ENCODE results near the gene SMAP1.

The SMAP1 gene

DNA sequence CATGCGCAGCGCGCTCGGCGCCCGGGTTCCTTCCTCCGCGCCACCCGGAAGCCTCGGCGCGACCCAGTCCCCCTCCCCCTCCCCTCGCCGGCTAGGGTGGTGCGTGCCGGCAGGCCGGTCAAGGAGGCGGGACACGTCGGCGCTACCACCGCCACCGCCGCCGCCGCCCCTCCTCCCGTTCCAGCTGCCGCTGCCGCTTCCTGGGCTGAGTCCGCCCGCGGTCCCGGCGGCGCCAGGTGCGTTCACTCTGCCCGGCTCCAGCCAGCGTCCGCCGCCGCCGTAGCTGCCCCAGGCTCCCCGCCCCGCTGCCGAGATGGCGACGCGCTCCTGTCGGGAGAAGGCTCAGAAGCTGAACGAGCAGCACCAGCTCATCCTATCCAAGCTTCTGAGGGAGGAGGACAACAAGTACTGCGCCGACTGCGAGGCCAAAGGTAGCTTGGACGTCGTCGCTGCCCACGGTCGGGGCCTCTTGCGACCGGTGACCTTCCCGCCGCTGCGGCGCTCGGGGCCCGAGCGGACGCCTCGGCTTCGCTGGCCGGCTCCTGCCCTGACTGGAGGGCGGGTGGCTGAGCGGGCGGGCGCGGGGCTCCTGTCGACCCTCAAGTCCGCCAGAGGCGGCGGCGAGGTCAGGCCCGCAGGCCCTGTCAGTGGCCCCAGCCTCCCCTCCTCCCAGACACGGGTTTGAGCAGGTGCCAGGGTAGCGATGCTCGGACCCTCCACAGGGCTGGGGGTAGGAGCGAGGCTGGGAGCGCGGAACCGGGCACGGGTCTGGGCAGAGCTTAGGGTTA, at the start of gene SMAP1:
Gene SMAP1, plus strand, starts transcription at position 173 of the 788 bp plus-strand sequence. Its CDS starts 141 bp downstream, at position 314.
- peak; percentile 61 for DNase-seq

DNA sequence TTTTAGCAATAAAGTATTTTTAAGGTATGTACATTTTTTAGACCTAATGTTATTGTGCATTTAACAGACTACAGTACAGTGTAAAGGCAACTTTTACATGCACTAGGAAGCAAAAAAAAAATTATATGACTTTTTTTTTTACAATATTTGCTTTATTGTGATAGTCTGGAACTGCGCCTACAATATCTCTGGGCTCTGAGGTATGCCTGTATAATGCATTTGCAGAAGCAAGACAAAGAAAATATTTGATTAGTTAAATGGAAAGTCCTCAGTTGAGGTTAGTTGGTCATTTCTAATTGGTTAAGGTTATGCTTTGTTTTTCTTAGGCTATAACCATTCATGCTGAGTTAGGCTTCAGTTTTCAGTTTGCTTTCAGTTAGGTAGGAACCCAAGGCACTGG, 46.9 kb upstream of the SMAP1 start:
- DNase-seq, result no peak

DNA sequence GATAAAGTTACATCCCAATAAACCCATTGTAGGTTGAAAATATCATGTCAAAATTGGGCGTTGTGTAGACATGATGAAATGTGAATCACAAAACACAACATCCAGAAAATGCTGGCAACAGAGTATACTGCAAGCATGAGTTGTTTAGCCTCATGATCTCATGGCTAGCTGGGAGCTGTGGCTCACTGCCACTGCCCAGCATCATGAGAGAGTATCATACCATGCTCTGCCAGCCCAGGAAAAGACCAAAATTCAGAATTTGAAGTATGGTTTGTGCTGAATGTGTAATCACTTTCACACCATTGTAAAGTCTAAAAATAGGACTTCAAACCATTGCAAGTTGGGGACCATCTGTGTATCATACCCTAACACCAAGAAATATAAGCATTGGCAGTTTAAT, 45.2 kb upstream of the SMAP1 start:
- no peak for DNase-seq

DNA sequence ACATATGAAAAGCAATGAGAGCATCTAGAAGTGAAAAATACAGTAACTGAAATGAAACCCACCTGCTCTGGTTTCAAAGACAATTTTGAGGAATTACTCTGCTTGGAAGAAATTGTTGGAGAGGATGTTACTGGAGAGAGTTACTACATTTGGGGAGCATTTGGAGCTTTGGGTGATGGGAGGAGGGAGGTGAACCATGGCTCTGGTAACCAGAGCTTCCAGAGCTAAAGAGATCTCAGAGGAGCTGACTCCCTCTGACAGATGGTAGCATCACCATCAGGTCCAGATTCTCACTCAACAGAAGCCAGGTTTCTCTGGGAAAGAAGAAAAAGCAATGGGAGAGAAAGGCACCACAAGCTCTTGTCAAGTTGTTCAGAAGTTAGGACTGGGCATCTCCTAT, 42.2 kb upstream of the SMAP1 start:
- no peak for DNase-seq

DNA sequence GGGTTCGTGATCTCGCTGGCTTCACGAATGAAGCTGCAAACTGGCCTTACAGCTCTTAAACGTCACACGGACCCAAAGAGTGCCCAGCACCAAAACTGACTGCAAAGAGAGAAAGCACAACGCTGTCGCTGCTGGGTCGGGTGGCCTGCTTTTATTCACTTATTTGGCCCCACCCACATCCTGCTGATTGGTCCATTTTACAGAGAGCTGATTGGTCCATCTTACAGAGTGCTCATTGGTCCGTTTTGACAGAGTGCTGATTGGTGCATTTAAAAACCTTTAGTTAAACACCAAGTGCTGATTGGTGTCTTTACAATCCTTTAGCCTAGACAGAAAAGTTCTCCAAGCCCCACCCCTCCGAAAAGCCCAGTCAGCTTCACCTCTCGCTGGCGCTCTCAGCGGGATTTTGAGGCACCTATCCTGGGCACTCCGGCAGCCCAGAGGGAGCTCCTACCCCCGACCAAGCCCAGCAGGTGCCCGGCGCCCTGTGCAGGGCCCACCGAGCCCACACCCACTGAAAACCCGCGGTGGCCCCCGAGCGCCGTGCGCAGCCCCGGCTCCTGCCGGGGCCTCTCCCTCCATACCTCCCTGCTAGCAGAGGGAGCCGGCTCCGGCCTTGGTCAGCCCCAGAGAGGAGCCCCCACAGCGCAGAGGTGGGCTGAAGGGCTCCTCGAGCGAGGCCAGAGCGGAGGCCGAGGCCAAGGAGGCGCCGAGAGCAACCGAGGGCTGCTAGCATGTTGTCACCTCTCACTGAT, 40.0 kb upstream of the SMAP1 start:
- no peak for DNase-seq

DNA sequence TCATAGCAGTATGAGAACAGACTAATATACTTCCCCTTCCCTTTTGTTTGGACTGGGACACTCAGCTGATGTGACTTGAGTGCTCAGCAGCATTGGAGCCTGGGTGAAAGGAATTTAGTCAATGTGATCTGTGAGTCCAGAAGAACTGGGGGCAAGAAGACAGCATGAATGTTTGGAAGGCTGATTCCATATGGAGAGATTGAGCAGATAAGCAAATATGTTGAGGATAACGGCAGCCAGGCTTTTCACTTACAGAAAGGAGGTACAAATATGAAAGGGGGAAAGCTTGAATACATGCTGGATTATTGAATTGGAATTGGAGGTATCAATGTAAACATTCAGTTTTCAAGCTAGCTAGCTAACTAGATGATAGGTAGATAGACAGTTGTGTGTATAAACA, 37.8 kb upstream of the SMAP1 start:
- no peak for DNase-seq

DNA sequence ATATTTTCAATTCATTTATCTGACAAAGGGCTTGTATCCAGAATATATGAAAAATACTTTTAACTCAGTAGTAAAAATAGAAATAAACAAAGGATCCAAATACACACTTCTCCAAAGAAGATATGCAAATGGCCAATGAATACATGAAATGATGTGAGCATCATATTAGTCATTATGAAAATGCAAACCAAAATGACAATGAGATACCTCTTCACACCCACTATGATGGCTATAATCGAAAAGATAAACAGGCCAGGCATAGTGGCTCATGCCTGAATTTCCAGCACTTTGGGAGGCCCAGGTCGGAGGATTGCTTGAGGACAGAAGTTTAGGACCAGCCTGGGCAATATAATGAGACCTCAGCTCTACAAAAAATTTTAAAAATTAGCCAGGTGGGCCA, 33.8 kb upstream of the SMAP1 start:
- no peak for DNase-seq

DNA sequence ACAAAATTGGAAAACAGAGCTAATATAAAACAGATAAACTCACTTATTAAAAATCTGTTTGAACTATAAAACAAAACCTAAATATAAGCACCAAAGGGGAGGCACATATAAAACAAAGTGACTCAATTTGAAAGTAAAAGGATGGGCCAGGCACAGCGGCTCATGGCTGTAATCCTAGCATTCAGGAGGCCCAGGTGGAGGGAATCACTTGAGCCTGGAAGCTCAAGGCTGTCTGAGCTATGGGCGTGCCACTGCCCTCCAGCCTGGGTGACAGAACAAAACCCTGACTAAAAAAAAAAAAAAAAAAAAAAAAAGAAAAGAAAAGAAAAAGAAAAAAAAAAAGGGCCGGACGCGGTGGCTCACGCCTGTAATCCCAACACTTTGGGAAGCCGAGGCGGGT, 31.1 kb upstream of the SMAP1 start:
- DNase-seq, result no peak

DNA sequence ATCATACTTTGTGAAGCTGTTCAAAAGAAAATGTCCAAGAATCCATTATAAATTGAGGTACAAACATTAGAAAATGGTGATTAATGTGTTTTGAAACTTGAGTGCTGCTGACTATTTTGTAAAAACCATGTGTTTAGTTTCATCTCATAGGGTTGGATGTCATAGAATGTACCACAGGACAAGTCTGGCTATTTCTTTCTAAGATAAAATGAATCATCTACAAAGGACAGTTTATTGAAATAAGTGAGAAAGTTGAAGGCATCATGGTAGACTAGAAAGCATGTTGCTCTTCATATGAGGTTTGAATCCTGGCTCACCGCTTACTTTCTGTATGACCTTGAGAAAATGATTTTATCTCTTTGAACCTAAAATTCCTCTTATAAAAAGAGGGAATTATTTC, 29.2 kb upstream of the SMAP1 start:
- DNase-seq, result no peak

DNA sequence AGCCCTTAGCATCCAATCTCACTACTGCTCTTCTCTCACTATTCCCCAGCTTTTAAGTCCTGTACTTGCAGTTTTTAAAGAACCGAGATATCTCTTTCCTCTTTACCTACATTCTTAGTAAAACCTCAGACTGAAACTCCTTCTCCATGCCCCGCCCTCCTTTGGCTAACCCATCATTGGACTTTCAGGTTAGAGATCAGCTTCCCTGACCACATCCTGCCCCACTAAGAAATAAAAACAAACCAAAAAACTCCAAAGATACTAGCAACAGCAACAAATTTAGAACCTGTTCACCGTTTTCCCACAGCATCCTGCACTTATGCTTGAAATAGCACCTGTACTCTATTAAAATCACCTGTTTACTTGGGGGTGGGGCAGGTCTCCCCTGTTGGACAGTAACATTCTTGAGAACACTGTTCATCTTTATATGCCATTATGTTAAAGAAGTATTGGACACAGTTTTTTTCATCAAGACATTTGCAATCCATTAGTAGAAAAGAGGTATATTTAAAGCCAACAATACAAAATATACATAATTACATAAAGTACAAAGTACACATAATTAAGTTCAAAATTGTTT, 16.3 kb upstream of the SMAP1 start:
- DNase-seq, result no peak

DNA sequence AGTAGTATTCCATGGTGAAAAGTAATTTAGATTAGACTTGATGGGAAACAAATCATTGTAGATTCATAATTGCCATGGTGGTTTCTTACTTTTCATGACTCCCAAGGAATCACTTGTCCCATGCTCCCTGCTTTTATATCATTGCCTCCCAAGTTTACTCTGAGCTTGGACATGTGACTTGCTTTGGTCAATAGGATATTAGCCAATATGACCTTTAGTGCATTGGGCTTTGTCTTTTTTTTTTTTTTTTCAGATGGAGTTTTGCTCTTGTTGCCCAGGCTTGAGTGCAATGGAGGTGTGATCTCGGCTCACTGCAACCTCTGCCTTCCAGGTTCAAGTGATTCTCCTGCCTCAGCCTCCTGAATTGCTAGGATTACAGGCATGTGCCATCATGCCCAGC, 15.5 kb upstream of the SMAP1 start:
- no peak for DNase-seq

DNA sequence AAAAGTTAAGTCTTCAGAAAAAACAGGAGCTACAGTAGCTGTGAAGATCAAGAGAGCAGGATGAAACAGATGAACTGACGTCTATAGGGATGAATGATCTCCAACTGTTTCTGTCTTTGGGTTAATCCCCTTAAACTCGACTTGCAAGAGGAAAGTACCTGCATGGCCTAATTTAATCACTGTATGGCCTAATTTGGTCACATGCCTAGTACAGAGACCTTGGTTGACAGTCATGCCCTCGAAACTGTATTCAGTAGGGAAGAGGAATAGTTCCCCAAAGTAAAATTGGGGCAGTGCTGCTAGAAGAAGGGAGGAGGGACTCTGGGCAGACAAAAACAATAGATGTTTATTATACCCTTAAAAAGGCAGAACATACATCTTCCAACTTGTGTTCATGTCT, 10.0 kb upstream of the SMAP1 start:
- no peak for DNase-seq

DNA sequence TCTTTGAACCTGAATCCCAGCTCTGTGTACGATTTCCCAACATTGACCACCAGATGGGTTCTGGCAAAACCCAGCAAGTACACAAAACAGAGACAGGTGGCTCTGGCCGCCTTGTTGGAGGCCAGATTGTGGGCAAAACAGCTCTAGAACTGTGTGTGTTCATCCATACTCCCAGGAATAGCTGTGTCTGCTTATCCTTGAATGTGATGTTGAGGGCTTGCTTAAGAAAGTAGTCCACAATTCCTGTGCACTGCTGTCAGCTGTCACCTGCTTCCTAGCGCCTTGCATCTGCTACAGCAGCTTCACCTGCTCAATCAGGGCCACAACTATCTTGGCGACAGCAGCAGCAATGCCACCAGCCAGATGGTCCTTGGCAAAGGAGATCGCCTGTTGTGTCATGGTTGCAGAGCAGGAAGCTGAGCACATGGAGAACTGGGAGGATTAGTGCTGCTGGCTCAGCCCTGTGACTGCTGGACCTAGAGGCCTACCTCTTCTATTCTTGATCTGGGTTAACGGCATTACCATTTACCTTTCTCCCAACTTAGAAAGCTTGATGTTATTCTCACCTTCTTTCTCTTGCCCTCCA, 3.7 kb upstream of the SMAP1 start:
- DNase-seq, result no peak

DNA sequence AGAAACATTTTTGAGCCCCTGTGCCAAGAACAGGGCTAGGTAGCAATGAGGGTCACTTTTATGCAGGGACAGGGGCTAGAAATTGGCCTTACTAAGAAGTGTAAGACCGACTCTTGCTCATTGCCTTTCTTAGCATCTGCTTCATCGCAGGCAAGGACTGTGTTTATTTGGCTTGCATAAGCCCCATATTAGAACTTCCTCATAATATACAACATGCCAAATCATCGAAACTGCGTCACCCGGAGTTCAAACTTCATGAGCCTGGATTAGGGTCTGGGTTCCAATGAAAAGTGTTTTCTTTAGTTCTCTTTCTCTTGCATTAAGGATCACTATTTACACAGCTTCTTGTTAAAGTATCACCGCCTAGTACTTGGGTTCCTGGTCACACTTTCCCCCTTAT, 977 bp upstream of the SMAP1 start:
- DNase-seq, result no peak

DNA sequence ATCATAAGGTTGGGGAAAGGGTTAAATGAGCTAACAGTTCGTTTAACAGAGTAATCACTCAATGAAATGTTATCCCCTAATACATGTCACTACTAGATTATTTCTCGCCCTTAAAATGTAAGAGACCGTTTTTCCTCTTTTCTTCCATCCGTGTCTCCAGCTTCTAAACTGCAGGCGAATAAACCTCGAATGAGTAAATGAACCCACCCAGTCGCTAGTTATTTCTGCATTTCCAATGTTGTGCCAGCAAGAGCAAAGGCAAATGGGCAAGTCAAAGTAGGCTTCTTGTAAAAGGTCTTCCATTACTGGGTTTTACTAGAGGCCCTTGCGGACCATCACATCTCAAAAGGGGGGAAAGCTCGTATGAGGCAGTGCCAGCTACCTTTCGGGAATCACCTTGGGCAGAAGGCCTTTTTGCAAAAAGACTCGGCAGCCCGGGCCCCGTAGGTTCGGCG, 400 bp upstream of the SMAP1 start:
- no peak for DNase-seq

DNA sequence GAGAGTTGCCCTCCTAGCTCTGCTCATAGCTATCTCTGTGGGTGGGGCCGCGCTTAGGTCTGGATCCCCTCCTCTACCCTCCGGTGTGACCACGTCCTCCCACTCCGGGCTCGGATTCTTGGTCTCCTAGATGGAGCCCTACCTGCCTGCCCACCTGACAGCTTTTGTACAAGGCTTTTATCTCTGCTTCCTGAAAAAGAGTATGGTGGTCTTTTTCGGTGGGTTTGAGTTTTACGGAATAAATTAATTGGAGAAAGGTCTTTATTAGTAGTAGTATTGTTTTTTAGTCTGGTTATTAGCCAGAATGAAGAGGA, 773 bp downstream of the SMAP1 start:
- no peak for DNase-seq

DNA sequence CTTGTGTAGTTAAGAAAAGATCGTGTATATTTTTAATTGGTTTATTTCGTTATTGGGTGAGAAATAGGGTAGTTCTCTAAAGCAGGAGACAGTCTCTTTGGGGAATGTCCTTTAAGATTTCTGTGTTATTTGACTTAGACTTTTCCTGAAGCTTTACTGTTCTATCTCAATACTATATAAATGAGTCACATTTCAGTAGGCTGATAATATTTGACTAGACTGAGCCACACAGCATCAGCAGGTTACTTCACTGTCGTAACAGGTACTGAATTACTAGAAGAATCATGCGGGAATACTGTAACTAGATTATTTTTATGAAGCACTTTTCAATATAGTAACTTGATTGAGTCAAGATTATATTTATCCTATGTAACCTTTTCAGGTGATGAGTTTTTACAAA, 1.4 kb downstream of the SMAP1 start:
- DNase-seq, result no peak

DNA sequence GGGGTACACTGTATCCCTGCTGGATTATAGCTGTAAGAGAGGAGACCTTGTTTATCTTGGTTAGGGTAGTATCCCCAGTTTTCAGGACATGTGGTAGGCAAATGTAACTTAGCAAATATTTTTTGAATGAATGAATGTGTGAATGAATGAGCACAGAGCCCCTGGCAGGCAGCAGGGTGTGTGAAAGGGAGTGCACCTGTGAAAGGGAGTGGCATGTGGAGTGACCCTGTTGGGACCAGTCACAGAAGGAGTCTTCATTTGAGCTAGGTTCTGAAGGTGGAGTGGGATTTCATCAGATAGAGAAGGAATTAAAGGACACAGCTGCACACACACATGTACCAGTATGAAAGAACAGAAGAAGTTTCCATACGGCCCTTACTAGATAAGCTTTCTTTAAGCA, 4.9 kb downstream of the SMAP1 start:
- no peak for DNase-seq

DNA sequence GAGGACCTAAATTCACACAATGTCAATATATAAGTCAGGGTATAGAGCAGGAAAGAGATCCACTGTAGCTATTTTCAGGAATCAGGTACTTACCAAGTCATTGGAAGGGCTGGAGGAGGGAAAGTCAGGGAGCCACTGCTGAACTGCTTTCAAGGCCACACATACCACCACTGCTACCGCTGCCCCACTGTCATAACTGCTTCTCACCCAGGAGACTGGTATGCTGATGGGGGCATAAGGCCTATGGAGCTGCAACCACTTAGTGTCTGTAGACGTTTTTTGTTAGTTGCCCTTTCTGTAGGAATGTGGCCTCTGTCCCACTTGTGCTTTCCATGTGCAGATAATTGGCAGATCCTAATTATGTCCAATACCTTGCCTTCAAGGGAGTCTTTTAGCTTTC, 5.4 kb downstream of the SMAP1 start:
- DNase-seq, result no peak

DNA sequence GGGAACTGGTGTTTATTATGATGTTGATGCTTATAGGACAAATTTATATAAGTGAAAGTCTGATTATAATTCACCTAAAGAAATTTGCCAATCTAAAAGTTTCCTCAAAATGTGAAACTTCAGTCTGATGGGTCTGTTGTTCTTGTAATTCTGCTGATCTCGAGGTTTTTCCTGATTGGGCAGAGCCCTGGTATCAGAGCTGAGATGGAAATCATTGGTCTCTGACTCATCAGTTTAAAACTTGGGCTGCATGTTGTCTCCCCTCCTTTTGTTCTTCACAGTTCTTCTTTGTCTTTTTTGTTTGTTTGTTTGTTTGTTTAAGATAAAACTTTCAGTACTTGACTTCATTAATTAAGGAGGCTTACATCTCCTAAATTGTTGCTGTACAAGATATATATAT, 5.9 kb downstream of the SMAP1 start:
- no peak for DNase-seq

DNA sequence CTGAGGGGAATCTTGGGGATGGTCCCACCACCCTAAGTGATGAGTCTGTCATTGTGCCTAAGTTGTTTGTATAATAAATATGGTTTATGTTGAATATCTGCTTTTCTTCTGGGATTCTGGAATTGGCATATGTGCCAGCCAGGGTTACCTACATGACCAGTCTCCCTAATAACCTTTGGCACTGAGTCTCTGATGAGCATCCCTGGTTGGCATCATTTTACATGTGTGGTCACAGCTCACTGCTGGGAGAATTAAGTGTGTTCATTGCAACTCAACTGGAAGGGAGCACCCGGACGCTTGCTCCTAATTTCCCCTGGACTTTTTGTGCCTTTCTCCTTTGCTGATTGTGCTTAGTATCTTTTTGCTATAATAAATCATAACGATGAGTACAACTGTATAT, 8.1 kb downstream of the SMAP1 start:
- DNase-seq, result no peak

DNA sequence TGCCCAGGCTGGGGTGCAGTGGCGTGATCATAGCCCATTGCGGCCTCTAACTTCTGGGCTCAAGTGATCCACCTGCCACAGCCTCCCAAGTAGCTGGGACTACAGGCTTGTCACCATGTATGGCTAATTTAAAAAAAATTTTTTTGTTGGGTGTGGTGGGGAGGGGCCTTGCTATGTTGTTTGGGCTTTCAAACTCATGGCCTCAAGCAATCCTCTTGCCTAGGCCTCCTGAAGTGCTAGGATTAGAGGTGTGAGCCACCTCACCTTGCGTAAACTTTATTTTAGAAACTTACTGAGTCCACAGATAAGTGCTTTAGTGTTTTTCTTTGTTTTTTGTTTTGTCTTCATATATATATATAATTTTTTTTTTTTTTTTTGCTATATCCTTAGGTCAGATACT, 9.1 kb downstream of the SMAP1 start:
- DNase-seq, result no peak

DNA sequence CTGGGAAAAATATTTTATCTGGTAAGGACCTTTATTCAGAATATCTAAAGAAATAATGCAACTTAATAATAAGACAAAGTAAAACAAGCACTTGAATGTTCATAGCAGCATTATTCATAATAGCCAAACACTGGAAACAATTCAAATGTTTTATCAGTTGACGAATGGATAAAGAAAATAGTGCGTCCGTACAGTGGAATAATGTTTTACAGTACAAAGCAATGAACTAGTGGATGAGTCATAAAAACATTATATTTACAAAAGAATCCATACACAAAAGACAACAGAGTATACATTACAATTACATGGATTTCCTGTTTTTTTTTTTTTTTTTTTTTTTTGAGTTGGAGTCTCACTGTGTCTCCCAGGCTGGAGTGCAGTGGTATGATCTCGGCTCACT, 12.7 kb downstream of the SMAP1 start:
- no peak for DNase-seq

Data from NCI-H510A treated with DMSO at 0.1 percent for 48 hours (cell line).